Measurements from ENCODE around the gene IL1RN.

The IL1RN gene

GRCh38 chr2:113124984-113125855, 2.2 kb upstream of the IL1RN start:
- H3K36me3 ChIP-seq (ENCODE audit: control insufficient read depth, insufficient read depth, low read length) = no peaks in the 10 kb centered on the region
- no peak for DNase-seq
- H3K27ac ChIP-seq (ENCODE audit: insufficient read depth, low read length, poor library complexity, severe bottlenecking) = no peak overlapping the region
- H3K27me3 ChIP-seq (replicated peaks; ENCODE audit: control insufficient read depth, insufficient read depth, low read length, poor library complexity, severe bottlenecking) = no peaks in the 10 kb centered on the region
- no peaks in the 10 kb centered on the region for H3K4me1 ChIP-seq (ENCODE audit: control insufficient read depth, insufficient read depth, low read length, poor library complexity, severe bottlenecking)
- no peak overlapping the region for H3K4me3 ChIP-seq (ENCODE audit: insufficient read depth, low read depth, low read length, poor library complexity, severe bottlenecking)
- no peaks in the 10 kb centered on the region for H3K9me3 ChIP-seq (ENCODE audit: control insufficient read depth, low read length)

DNA sequence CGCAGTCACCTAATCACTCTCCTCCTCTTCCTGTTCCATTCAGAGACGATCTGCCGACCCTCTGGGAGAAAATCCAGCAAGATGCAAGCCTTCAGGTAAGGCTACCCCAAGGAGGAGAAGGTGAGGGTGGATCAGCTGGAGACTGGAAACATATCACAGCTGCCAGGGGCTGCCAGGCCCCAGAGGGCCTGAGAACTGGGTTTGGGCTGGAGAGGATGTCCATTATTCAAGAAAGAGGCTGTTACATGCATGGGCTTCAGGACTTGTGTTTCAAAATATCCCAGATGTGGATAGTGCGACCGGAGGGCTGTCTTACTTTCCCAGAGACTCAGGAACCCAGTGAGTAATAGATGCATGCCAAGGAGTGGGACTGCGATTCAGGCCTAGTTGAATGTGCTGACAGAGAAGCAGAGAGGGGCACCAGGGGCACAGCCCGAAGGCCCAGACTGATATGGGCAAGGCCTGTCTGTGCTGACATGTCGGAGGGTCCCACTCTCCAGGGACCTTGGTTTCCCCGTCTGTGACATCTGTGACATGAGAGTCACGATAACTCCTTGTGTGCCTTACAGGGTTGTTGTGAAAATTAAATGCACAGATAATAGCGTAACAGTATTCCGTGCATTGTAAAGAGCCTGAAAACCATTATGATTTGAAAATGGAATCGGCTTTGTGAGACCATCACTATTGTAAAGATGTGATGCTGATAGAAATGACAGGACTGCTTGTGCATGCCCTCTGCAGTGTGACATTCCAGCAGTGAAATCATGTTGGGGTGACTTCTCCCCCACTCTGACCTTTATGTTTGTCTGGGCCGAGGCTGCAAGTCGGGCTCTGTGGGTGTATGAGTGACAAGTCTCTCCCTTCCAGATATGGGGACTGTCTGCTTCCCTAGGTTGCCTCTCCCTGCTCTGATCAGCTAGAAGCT, 510 bp downstream of the IL1RN start:
- Histone ChIP-seq H3K4me3 (ENCODE audit: insufficient read depth, low read depth, low read length, poor library complexity, severe bottlenecking) (no peak overlapping the region), H3K9me3 (ENCODE audit: control insufficient read depth, low read length) (no peaks in the 10 kb centered on the region), H3K27me3 (replicated peaks; ENCODE audit: control insufficient read depth, insufficient read depth, low read length, poor library complexity, severe bottlenecking) (no peaks in the 10 kb centered on the region), H3K27ac (ENCODE audit: insufficient read depth, low read length, poor library complexity, severe bottlenecking) (no peak overlapping the region), H3K4me1 (ENCODE audit: control insufficient read depth, insufficient read depth, low read length, poor library complexity, severe bottlenecking) (no peaks in the 10 kb centered on the region), H3K36me3 (ENCODE audit: control insufficient read depth, insufficient read depth, low read length) (no peaks in the 10 kb centered on the region)
- no peak for DNase-seq

DNA sequence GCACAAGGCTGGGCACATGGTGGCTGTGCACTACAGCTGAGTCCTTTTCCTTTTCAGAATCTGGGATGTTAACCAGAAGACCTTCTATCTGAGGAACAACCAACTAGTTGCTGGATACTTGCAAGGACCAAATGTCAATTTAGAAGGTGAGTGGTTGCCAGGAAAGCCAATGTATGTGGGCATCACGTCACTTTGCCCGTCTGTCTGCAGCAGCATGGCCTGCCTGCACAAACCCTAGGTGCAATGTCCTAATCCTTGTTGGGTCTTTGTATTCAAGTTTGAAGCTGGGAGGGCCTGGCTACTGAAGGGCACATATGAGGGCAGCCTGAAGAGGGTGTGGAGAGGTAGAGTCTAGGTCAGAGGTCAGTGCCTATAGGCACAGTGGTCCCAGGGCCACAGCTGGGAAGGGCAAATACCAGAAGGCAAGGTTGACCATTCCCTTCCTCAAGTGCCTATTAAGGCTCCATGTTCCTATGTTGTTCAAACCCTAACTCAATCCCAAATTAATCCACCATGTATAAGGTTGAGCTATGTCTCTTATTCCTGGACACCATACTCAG, 2.2 kb downstream of the IL1RN start:
- no peak overlapping the region for H3K4me3 ChIP-seq (ENCODE audit: insufficient read depth, low read depth, low read length, poor library complexity, severe bottlenecking)
- H3K36me3 ChIP-seq (ENCODE audit: control insufficient read depth, insufficient read depth, low read length) = no peaks in the 10 kb centered on the region

DNA sequence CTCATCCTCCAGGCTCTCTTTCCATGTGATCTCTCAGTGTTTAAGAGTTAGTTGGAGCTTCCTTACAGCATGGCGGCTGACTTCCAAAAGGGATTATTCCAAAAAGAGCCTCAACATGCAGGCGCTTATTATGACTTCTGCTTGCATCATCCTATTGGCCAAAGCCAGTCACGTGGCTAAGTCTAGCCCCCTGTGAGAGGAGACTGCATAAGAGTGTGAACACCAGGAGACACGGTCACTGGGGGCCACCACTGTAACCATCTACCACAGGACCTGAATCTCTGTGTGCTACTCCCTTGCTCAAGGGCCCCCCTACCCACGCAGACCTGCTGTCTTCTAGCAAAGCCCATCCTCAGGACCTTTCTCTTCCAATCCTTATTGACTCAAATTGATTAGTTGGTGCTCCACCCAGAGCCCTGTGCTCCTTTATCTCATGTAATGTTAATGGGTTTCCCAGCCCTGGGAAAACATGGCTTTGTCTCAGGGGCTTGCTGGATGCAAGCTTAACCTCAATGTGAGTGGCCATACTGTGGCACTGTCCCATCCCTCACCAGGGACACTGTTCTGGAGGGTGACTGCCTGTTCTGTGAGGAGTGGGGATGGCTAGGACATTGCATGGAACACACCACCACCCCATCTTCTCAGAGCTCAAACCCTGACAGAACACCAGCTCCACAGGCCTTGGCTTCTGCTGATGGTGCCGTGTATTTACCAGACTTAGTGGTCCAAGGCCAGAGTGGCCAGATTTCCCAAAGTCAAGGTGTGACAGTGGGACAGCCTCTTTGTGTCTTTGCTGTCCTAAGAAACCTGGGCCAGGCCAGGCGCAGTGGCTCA, 4.2 kb downstream of the IL1RN start:
- Histone ChIP-seq H3K27me3 (replicated peaks; ENCODE audit: control insufficient read depth, insufficient read depth, low read length, poor library complexity, severe bottlenecking) (no peaks in the 10 kb centered on the region), H3K36me3 (ENCODE audit: control insufficient read depth, insufficient read depth, low read length) (no peaks in the 10 kb centered on the region), H3K4me1 (ENCODE audit: control insufficient read depth, insufficient read depth, low read length, poor library complexity, severe bottlenecking) (no peaks in the 10 kb centered on the region), H3K9me3 (ENCODE audit: control insufficient read depth, low read length) (no peaks in the 10 kb centered on the region), H3K4me3 (ENCODE audit: insufficient read depth, low read depth, low read length, poor library complexity, severe bottlenecking) (no peak overlapping the region), H3K27ac (ENCODE audit: insufficient read depth, low read length, poor library complexity, severe bottlenecking) (no peak overlapping the region)
- no peak for DNase-seq

More for the DNA sequence above, 2.2 kb downstream of the IL1RN start:
- no peak for DNase-seq
- H3K4me1 ChIP-seq (ENCODE audit: control insufficient read depth, insufficient read depth, low read length, poor library complexity, severe bottlenecking) = no peaks in the 10 kb centered on the region
- H3K27ac ChIP-seq (ENCODE audit: insufficient read depth, low read length, poor library complexity, severe bottlenecking) = no peak overlapping the region
- no peaks in the 10 kb centered on the region for H3K27me3 ChIP-seq (replicated peaks; ENCODE audit: control insufficient read depth, insufficient read depth, low read length, poor library complexity, severe bottlenecking)
- no peaks in the 10 kb centered on the region for H3K9me3 ChIP-seq (ENCODE audit: control insufficient read depth, low read length)

GRCh38 chr2:113132414-113133021, 5.1 kb downstream of the IL1RN start:
- no peak overlapping the region for H3K27ac ChIP-seq (ENCODE audit: insufficient read depth, low read length, poor library complexity, severe bottlenecking)
- H3K9me3 ChIP-seq (ENCODE audit: control insufficient read depth, low read length) = no peaks in the 10 kb centered on the region
- no peaks in the 10 kb centered on the region for H3K36me3 ChIP-seq (ENCODE audit: control insufficient read depth, insufficient read depth, low read length)
- no peak for DNase-seq
- H3K27me3 ChIP-seq (replicated peaks; ENCODE audit: control insufficient read depth, insufficient read depth, low read length, poor library complexity, severe bottlenecking) = no peaks in the 10 kb centered on the region
- no peaks in the 10 kb centered on the region for H3K4me1 ChIP-seq (ENCODE audit: control insufficient read depth, insufficient read depth, low read length, poor library complexity, severe bottlenecking)
- H3K4me3 ChIP-seq (ENCODE audit: insufficient read depth, low read depth, low read length, poor library complexity, severe bottlenecking) = no peak overlapping the region

GRCh38 chr2:113133704-113134598, 6.6 kb downstream of the IL1RN start:
- Histone ChIP-seq H3K27me3 (replicated peaks; ENCODE audit: control insufficient read depth, insufficient read depth, low read length, poor library complexity, severe bottlenecking) (no peaks in the 10 kb centered on the region), H3K27ac (ENCODE audit: insufficient read depth, low read length, poor library complexity, severe bottlenecking) (no peak overlapping the region), H3K36me3 (ENCODE audit: control insufficient read depth, insufficient read depth, low read length) (no peaks in the 10 kb centered on the region), H3K4me3 (ENCODE audit: insufficient read depth, low read depth, low read length, poor library complexity, severe bottlenecking) (no peak overlapping the region), H3K9me3 (ENCODE audit: control insufficient read depth, low read length) (no peaks in the 10 kb centered on the region), H3K4me1 (ENCODE audit: control insufficient read depth, insufficient read depth, low read length, poor library complexity, severe bottlenecking) (peaks cover 4% of the 10 kb centered on the region)
- DNase-seq = no peak

GRCh38 chr2:113134717-113135116, 7.3 kb downstream of the IL1RN start:
- no peak overlapping the region for H3K27ac ChIP-seq (ENCODE audit: insufficient read depth, low read length, poor library complexity, severe bottlenecking)

DNA sequence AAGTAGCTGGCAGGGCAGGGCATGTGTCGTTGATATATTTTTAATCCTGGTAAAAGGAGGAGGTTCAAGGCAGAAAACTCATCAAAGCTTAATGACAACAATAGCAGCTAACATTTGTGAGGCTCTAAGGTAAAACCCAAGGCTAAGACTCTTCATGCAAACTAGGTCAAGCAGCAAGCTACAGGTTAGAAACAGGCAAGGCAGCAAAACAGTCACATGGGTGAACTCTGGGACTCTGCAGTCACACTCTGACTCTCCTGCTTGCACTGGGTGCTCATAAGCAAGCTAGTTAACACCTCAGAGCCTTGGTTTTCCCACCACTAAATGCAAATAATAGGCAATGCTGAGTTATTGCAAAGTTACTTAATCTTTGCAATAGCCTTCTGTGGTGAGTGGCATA, 7.9 kb downstream of the IL1RN start:
- Histone ChIP-seq H3K4me3 (ENCODE audit: insufficient read depth, low read depth, low read length, poor library complexity, severe bottlenecking) (no peak overlapping the region), H3K9me3 (ENCODE audit: control insufficient read depth, low read length) (no peaks in the 10 kb centered on the region), H3K27ac (ENCODE audit: insufficient read depth, low read length, poor library complexity, severe bottlenecking) (no peak overlapping the region), H3K4me1 (ENCODE audit: control insufficient read depth, insufficient read depth, low read length, poor library complexity, severe bottlenecking) (peaks cover 5% of the 10 kb centered on the region), H3K27me3 (replicated peaks; ENCODE audit: control insufficient read depth, insufficient read depth, low read length, poor library complexity, severe bottlenecking) (no peaks in the 10 kb centered on the region), H3K36me3 (ENCODE audit: control insufficient read depth, insufficient read depth, low read length) (no peaks in the 10 kb centered on the region)
- no peak for DNase-seq

More at GRCh38 chr2:113134717-113135116, 7.3 kb downstream of the IL1RN start:
- Histone ChIP-seq H3K27me3 (replicated peaks; ENCODE audit: control insufficient read depth, insufficient read depth, low read length, poor library complexity, severe bottlenecking) (no peaks in the 10 kb centered on the region), H3K4me3 (ENCODE audit: insufficient read depth, low read depth, low read length, poor library complexity, severe bottlenecking) (no peak overlapping the region), H3K9me3 (ENCODE audit: control insufficient read depth, low read length) (no peaks in the 10 kb centered on the region), H3K4me1 (ENCODE audit: control insufficient read depth, insufficient read depth, low read length, poor library complexity, severe bottlenecking) (peaks cover 5% of the 10 kb centered on the region), H3K36me3 (ENCODE audit: control insufficient read depth, insufficient read depth, low read length) (no peaks in the 10 kb centered on the region)
- DNase-seq = no peak

All from effector memory CD4-positive, alpha-beta T cell (primary cell).